KOPT-K1 (cell line): ENCODE results near the gene SLC4A5.
"Not testable (repeated sequence)": the region's sequence is repeated elsewhere in the genome, so short reads cannot be mapped to it uniquely, and the experiment has no call there.

Experiments used
- H3K27ac ChIP-seq: fragments of 200-600 bp; sonication (generic); 2 replicates; pipeline ENCODE4 v1.5.1; 2016; ENCODE audit warnings: antibody characterized with exemption, mild to moderate bottlenecking, low read depth, low read length; ENCODE audit not compliant: poor library complexity, severe bottlenecking
- H3K36me3 ChIP-seq: fragments of 200-600 bp; sonication (generic); 2 replicates; pipeline ENCODE4 v1.5.1; 2017; ENCODE audit warnings: antibody characterized with exemption, mild to moderate bottlenecking, low read length, moderate library complexity; ENCODE audit not compliant: insufficient read depth
- H3K9me3 ChIP-seq: fragments of 200-600 bp; sonication (generic); 2 replicates; pipeline ENCODE4 v1.5.1; 2017; ENCODE audit warnings: antibody characterized with exemption, low read length, mild to moderate bottlenecking; ENCODE audit not compliant: insufficient read depth, poor library complexity, severe bottlenecking

The SLC4A5 gene

DNA sequence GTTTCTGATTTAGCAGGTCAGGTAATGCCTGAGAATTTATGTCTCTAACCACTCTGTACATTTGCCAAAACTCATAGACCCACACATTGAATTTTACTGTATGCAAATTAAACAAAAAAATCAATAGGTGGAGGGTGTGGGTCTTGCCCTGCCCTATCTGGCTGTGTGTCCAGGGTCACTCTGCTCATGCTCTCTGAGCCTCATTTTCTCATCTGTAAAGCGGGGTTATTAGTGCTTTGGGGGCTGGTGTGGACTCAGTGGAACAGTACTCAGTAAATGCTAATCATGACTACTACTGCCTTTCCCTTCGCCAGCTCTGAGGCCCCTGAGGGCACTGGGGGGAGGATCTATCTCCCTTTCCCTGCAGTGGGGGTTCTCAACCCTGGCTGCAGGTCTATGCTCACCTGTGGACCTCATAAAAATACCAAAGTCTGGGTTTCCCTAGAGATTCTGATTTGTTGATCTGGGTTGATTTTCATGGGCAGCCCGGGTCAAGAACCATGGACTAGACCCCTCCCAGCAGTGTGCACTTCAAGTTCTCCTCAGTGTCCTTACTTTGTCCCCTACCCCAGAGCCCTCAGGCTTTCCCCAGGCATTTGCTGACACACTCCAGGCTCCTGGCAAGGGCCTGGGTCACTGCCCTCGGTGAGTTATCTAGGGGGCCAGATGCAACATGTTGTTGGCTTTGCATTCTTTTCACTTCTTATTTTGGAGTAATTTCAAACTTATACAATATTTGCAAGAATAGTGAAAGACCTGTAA lies 117.3 kb downstream of the SLC4A5 start:
- Histone ChIP-seq H3K27ac (no peak overlapping the region), H3K9me3 (no peaks in the 10 kb centered on the region), H3K36me3 (peaks cover 12% of the 10 kb centered on the region; the same call in 1 of the 2 replicates)

DNA sequence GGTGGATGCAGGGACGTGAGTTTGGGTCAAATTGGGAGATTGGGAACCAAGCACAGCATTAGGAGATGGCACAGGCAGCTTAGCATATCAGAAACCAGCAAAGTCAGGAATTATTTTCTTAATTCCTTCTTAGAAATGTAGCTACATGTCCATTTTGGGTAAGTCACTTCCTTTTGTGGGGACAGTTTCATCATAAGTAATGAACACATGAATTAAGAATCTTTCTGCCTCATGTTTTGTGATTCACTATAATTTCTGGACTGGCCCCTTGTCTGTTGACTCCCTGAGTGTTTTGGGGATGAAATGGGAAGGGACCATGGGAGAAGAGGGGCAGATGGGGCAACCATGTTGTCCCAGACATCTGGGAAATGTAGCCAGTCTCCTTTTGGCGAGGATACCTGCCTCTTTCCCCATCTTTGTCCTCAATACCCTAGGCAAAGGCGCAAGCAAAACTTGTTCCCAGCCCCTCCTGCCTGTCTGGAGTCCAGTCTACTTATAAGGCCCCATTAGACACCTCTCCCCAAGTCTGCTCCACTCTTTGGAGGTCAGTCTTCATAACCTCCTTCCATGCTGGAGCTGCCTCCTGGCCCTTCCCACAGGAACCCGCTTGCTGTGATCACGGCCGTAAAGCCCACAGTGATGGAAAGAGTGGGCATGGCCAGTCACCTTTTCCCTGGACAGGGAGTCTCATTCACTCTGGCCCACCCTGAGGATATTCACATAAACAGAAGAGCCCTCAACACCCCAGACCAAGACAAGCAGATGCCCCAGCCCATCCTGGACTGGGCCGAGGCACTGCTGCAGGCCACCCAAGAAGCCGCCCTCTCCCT lies 119.1 kb downstream of the SLC4A5 start:
- H3K9me3 ChIP-seq = no peaks in the 10 kb centered on the region
- H3K36me3 ChIP-seq = peaks cover 25% of the 10 kb centered on the region
- no peak overlapping the region for H3K27ac ChIP-seq

DNA sequence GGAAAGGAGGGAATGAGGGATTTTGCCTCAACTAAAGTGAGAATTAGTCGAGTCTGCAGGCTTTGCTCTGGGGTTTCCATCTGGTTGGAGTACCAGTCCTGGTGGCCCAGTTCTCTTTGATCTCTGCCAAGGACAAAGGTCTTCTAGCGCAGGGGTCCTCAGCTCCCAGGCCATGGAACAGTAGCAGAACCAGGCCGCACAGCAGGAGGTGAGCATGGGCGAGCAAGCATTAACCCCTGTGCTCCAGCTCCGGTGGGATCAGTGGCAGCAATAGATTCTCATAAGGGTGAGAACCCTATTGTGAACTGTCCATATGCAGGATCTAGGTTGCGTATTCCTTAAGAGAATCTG lies 120.9 kb downstream of the SLC4A5 start:
- H3K9me3 ChIP-seq = no peaks in the 10 kb centered on the region
- no peak overlapping the region for H3K27ac ChIP-seq
- H3K36me3 ChIP-seq = peaks cover 42% of the 10 kb centered on the region

DNA sequence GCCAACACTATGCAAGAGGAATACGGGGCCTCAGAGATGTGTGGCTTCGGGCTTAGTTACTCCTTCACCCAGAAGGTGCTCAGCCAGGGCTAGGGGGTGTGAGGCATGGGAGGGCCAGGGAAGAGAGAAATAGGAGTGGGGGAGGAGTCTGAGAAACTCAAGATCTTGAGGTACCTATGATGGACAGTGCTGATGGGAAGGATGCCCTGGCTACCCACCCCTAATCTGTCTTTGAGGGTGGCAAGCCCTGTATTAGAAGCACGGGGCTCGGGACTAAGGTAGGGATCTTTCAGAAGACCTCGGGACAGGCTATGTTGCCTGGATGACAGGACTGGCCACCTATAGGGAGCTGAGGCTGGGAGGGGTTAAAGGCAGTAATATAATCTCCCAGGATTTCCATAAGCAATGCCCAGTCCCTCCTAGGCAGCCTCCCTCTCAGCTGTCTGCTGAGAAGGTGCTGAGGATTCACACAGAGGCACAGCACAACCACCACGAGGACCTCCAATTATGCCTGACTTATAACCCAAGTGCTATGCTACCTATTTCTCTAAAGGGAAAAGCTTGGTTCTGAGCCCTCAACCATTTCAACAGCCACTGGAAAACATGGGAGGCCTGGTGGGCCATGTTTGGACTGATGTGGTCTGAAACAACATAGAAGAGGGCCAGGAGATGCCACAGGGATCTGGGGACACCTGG lies 121.5 kb downstream of the SLC4A5 start:
- no peak overlapping the region for H3K27ac ChIP-seq
- peaks cover 47% of the 10 kb centered on the region for H3K36me3 ChIP-seq
- no peaks in the 10 kb centered on the region for H3K9me3 ChIP-seq

DNA sequence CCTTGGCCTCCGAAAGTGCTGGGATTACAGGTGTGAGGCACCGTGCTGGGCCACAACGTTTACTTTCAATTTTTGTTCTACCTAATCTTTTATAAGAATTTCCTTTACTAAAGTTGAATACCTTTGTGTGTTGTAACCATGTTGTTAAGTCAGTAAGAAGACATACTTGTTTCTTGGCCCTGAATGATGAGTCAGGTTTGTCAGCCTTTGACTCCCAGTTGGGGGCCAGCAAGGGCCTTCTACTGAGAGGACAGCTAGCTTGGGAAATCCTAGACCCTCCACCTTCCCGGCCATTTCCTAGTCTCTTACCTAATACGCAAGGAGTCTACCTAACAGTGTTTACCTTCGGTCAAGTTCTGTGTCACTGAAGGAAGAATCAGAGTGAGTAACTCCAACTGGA lies 122.1 kb downstream of the SLC4A5 start:
- Histone ChIP-seq H3K9me3 (no peaks in the 10 kb centered on the region), H3K27ac (no peak overlapping the region), H3K36me3 (peaks cover 54% of the 10 kb centered on the region)

DNA sequence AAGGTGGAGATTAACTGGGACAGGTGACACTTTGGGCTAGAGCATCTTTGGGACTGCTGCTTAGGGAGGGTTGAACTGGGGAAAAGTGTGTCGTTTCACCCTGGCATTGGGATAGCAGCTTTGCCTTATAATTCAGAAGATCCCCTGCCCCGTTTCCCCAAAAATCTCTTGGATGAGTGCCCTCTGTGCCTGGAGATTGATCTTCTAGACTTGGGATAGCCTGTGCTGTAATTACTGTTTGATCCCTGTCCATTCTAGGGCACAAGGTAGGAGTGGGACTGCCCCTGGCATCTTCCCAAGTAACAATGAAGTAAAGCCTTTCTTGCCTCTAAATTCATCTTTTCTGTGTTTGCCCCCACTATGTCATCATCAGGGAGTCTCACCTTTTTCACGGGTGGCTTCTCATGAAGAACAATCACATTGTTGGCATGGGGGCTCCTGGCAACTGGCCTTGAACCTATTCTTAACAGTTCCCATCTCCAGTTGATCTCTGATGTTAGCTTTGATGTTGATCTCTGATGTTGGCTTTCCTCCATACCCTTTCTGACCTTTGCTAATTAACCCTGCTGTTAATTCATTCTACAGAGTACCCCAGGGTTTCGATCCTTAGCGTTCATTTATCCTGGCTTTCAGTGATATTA lies 123.2 kb downstream of the SLC4A5 start:
- Histone ChIP-seq H3K9me3 (no peaks in the 10 kb centered on the region), H3K27ac (no peak overlapping the region), H3K36me3 (peaks cover 65% of the 10 kb centered on the region)

GRCh38 chr2:74216642-74217041 lies 126.6 kb downstream of the SLC4A5 start:
- H3K9me3 ChIP-seq = no peaks in the 10 kb centered on the region
- H3K36me3 ChIP-seq = peaks cover 92% of the 10 kb centered on the region
- H3K27ac ChIP-seq = no peak overlapping the region

GRCh38 chr2:74215771-74216170 lies 127.4 kb downstream of the SLC4A5 start:
- H3K9me3 ChIP-seq, H3K27ac ChIP-seq: not testable (repeated sequence)
- peaks cover 95% of the 10 kb centered on the region for H3K36me3 ChIP-seq

DNA sequence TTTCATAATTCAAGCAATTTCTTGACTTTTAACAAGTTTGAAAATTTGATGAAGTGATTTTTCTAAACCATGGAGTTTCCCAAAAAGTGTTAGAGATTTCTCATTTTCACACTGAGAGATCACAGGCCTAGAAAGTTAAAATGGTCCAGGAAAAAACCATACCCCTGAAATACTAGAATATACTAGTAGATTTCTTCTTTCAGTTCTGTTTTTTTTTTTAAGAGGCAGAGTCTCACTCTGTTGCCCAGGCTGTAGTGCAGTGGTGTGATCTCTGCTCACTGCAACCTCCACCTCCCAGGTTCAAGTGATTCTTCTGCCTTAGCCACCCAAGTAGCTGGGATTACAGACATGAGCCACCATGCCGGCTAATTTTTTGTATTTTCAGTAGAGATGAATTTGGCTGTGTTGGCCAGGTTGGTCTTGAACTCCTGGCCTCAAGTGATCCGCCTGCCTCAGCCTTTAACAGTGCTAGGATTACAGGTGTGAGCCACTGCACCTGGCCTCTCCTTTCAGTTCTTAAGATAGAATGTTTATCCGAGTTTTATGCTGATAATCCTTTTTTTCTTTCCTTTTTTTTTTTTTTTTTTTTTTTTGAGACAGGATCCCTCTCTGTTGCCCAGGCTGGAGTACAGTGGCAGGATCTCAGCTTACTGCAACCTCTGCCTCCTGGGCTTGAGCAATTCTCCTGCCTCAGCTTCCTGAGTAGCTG lies 130.4 kb downstream of the SLC4A5 start:
- no peaks in the 10 kb centered on the region for H3K9me3 ChIP-seq
- peaks cover 100% of the 10 kb centered on the region for H3K36me3 ChIP-seq
- no peak overlapping the region for H3K27ac ChIP-seq

GRCh38 chr2:74206180-74206688 lies 137.0 kb downstream of the SLC4A5 start:
- H3K36me3 ChIP-seq = peaks cover 87% of the 10 kb centered on the region
- H3K9me3 ChIP-seq = no peaks in the 10 kb centered on the region
- H3K27ac ChIP-seq = peak overlapping the region; percentile 57

DNA sequence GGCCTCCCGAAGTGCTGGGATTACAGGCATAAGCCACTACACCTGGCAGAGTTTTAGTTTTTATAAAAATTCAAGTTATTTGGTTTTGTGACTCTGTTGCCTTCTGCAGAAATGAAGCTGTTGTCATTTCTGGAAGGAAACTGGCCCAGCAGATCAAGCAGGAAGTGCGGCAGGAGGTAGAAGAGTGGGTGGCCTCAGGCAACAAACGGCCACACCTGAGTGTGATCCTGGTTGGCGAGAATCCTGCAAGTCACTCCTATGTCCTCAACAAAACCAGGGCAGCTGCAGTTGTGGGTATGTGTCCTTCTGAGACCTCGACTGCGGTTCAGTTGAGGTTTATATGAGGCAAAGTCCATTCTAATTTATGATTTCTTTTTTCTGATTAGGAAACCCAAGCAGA lies 137.6 kb downstream of the SLC4A5 start:
- H3K9me3 ChIP-seq = no peaks in the 10 kb centered on the region
- H3K36me3 ChIP-seq = peaks cover 86% of the 10 kb centered on the region
- H3K27ac ChIP-seq = peak overlapping the region; percentile 57

GRCh38 chr2:74205113-74205512 lies 138.1 kb downstream of the SLC4A5 start:
- peaks cover 81% of the 10 kb centered on the region for H3K36me3 ChIP-seq
- peak overlapping the region; percentile 57 for H3K27ac ChIP-seq
- H3K9me3 ChIP-seq = no peaks in the 10 kb centered on the region

- Histone ChIP-seq H3K36me3 (peaks cover 75% of the 10 kb centered on the region), H3K9me3 (no peaks in the 10 kb centered on the region), H3K27ac (peak overlapping the region; percentile 57)
These were observed 138.8 kb downstream of the SLC4A5 start for GRCh38 chr2:74204436-74204835.

DNA sequence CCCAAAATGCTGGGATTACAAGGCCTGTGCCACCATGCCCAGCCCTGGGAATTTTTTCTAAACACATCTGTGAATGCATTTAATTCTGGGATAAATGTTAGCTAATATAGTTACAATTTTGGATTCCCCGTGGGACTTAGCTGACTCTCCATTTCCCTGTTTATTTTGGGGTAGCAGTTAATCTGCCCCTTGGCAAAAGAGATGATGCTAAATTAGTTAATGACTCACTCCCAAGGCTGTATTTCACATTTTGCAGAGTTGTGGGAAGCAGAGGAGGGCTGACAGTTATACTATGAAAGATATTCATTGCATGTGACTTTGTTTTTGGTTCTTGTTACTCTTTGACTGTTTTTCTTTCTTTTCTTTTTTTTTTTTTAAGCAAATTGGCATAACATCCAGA lies 141.6 kb downstream of the SLC4A5 start:
- H3K9me3 ChIP-seq = no peaks in the 10 kb centered on the region
- H3K27ac ChIP-seq = no peak overlapping the region
- peaks cover 48% of the 10 kb centered on the region for H3K36me3 ChIP-seq
